ENCODE measurements around the gene EVX2.

- TF ChIP-seq, protein P1, sequence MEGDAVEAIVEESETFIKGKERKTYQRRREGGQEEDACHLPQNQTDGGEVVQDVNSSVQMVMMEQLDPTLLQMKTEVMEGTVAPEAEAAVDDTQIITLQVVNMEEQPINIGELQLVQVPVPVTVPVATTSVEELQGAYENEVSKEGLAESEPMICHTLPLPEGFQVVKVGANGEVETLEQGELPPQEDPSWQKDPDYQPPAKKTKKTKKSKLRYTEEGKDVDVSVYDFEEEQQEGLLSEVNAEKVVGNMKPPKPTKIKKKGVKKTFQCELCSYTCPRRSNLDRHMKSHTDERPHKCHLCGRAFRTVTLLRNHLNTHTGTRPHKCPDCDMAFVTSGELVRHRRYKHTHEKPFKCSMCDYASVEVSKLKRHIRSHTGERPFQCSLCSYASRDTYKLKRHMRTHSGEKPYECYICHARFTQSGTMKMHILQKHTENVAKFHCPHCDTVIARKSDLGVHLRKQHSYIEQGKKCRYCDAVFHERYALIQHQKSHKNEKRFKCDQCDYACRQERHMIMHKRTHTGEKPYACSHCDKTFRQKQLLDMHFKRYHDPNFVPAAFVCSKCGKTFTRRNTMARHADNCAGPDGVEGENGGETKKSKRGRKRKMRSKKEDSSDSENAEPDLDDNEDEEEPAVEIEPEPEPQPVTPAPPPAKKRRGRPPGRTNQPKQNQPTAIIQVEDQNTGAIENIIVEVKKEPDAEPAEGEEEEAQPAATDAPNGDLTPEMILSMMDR (IDR thresholded peaks at IDR 0.05) = no peak
- no peak for TF ChIP-seq EZH2 (IDR thresholded peaks at IDR 0.05; ENCODE audit: borderline replicate concordance, insufficient read depth, low read depth, low read length, poor library complexity, severe bottlenecking)
Measured at GRCh38 chr2:176084611-176085119, 903 bp upstream of the EVX2 start.
